Measurements from ENCODE around the gene COBL.

Gene COBL

DNA sequence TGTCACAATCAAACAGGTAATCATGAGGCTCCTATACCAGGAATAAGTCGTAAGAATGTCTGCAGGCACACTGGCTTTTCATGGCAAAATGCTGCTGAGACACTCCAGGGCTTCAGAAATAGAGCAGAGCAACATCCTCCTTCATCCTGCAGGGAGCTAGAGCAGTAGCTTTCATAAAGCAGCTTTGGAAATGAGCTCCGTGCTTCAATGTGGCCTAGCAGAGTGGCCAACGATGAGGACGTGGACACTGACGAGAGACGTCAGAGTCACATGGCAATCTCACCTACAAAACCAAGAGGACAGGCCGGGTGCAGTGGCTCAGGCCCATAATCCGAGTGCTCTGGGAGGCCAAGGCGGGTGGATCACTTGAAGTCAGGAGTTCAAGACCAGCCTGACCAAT, 9.8 kb downstream of the COBL start:
- FAIRE-seq = no peak

DNA sequence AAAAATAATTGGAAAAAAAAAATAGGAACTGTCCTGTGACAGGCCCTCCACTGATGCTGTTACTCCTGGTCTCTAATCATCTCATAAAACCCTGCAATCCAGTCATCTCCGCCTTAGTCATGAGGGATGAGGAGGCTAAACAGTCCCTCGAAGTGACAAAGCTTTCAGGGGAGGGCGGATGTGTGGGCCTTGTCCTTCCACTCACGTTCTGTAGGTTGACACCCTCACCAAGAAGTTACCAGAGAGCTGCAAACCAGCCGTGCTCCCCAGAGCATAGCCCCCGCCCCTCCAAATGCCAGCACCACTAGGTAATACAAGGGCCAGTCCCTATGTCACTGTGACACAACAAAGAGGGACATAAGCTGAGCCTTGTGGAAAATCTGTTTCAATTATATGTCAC, 11.9 kb downstream of the COBL start:
- no peak for FAIRE-seq

DNA sequence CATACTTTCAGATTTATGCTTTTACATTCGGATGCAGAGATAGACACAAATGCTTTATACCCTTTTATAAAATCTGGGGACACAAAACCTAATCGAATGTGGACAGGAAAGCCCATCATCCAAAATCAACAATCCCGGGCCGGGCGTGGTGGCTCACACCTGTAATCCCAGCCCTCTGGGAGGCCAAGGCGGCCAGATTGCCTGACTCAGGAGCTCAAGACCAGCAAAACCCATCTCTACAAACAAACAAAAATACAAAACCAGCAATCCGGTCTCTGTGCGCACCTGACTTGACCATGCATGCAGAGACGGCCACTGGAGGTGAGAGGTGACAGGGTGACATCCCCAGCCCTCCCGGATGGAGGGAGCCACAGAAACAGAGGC, 13.5 kb downstream of the COBL start:
- no peak for FAIRE-seq

- no peak for FAIRE-seq
Measured at GRCh38 chr7:51301806-51302205, 14.8 kb downstream of the COBL start.

- no peak for FAIRE-seq
Measured at GRCh38 chr7:51300762-51301674, 15.6 kb downstream of the COBL start.

GRCh38 chr7:51299391-51300133, 17.0 kb downstream of the COBL start:
- no peak for FAIRE-seq

- no peak for FAIRE-seq
Measured at GRCh38 chr7:51298912-51299311, 17.7 kb downstream of the COBL start.

DNA sequence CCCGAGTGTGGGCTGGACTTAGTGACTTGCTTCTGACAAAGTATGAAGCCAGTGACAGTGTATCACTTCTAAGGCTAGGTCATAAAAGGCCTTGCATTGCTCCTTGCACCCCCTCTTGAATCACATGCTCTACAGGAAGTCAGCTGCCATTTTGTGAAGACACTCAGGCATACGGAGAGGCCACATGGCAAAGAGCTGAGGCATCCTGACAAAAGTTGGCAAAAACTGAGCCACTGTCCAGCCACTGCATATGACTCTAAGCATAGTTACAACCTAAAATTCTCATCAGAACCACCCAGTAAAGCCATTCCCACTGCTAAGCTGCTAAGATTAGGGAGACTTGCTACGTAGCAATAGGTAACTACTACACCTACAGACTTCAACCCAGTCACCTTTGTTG, 18.6 kb downstream of the COBL start:
- no peak for FAIRE-seq

DNA sequence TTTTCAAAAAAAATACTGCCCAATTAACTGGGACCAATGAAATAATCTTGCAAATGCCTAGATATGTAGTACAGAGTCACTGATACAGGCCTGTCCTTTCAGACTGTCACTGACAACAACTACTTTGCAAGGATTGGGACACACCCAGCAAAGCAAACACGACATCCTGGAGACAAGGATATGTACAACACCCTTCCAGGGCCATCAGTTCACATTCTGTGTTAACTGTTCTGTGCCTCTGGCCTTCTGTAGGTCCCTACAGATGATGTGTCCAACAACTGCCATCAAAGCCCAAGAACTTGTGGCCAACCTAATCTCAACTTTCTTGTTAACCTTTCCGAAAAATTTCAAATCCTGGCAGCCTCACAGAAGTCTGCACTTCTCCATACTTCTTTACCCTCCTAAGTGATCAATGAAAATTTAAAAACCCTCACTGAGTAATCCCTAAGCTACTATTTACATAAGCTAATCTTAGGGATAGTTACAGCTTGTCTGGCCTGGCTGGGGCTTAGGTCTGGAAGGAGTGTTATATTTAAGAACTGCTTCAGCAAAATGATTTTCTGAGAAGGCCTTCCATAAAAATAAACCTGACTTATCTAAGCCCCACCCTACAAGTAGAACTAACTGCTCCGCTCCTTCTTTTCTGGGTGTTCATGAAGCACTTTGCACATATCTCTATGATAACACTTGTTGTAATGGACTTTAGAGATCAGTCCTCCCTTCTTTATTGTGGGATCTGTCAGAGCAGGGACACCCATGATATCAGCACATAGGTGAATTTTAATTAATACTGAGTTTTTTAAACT, 21.0 kb downstream of the COBL start:
- no peak for FAIRE-seq

GRCh38 chr7:51292596-51292995, 24.0 kb downstream of the COBL start:
- FAIRE-seq = no peak

DNA sequence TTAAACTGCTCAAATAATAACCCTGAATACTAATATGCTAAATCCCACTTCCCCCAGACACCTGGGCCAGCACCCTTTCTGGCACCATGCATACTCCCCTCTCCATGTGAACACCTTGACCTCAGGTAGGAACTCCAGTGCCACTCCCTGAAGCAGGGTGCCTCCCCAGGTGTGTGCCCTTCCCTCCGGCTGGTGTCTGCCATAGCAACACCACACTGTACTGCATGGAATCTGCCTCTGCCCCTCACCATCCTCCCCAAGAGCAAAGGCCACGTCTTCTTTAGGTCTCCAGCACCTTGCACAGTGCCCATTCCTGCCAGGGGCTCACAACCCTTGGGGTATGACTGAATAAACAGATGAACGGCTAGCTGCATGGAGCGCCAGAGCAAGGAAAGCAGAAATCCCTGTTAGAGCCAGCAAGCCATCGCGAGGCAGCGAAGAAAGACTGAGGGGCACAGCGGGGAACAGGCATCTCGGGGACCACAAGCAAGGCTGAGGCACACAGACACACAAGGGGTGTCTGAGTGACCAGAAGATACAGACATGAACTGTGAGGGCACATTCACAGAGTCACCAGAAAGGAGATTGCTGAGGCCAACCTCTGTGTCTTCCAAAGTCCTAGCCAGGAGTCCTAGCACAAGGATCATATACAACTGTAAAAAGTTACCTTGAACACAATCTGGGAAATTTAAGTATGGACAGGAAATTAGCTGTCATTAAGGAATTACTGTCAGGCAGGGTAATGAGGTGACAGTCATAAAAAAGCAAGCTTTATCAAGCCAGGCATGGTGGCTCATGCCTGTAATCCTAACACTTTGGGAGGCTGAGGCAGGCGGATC, 25.7 kb downstream of the COBL start:
- FAIRE-seq = no peak

- FAIRE-seq = no peak
Measured at GRCh38 chr7:51290304-51290637, 26.3 kb downstream of the COBL start.

DNA sequence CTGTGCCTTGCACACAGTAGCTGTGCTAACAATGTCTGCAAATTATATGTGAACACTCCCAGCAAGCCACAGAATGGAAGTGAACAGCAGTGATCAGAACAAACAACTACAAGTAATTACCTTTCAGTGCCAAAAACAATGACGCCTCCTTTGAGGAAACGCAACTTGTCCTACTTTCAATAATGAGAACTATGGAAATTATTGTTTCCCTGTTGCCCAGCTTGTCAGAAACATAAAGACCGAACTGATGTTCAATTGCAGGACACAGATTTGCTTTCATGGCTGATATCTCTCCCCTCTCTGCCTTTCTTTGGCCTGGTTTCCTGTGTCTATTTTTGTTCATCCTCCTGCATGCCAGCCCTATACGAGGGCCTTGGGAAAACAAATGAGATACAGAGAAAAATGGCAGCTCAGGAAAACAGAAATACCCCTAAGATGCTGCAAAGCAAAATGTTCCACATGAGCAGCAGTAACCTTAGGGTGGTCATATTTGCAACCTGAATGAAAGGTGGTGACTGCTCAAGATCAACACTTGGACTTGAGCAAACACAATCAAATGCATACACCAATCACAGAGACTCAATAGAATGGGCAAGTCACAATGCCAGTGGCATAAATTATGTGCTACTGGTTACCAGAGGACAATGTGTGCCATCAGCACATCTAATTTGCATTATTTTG, 26.8 kb downstream of the COBL start:
- no peak for FAIRE-seq

DNA sequence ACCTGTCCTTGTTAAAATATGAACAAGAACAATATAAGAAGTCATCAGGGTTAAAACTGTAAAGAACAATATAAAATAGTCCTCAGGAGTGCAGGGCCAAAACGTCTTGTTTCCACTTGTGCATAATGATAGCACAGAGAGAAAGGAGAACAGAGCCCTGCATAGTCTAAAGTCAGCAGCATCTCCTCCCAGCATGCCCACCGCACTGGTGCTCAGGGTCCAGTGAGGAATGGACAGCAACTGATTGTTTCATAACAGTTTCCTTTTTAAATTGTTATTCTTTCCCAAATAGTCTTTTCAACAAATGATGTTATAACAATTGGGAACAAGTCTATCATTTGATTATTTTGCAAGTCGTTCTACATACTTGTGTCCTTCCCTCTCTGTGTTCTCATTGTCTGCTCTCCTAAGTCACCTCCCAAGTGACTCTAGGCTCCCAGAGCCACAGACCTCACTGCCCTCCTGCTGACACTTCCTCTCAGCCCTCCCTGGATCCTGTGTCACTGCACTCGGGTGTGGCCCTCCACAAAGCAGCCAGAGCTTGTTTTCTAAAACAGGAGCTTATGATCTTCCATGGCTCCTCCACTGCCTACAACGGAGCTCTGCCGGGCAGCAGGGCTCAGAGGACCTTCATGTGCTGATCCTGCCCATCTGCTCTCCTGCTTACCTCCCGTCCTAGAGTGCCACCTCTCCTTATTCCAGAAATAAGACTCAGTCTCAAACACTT, 27.6 kb downstream of the COBL start:
- no peak for FAIRE-seq

GRCh38 chr7:51286401-51286800, 30.2 kb downstream of the COBL start:
- no peak for FAIRE-seq

- no peak for FAIRE-seq
Measured at GRCh38 chr7:51280156-51280555, 36.5 kb downstream of the COBL start.

DNA sequence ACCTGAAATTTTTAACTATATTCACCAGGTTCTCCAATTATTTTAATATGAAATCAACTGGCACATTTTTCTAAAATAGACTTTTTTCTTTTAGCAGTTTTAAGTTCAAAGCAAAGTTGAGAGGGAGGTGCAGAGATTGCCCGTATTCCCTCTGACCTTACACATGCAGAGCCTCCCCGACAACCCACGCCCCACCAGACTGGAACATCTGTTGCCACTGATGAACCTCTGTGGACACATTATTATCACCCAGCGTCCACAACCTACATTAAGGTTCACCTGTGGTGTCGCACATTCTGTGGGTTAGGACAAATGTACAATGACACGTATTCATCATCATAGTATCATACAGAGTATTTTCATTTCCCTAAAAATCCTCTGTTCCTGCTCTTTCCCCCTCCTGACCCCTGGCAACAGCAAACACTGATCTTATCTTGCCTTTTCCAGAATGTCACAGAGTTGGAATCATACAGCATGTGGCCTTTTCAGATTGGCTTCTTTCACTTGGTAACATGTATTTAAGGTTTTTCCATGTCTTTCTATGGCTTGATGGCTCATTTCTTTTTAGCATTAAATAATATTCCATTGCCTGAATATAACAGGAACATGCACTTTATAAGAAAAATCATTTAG, 37.1 kb downstream of the COBL start:
- FAIRE-seq = no peak

DNA sequence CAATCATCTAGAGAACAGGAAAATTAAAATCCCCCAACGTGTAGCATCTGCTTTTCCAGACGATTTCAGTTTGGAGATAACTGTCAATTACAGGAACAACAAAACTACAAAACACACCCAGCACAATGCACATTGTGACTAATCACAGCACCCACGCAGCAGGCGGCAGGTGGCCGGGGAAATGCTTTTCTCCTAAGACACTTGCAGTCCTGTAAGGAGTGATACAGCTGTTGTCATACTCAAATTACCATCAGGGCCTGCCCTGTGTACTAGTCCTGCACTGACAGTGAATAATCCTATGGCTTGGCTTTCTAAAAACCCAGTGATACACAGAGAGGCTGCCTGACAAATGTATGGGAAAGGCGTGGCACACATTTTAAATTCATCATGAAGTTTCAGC, 37.8 kb downstream of the COBL start:
- no peak for FAIRE-seq

- FAIRE-seq = no peak
Measured at GRCh38 chr7:51276967-51277366, 39.6 kb downstream of the COBL start.

DNA sequence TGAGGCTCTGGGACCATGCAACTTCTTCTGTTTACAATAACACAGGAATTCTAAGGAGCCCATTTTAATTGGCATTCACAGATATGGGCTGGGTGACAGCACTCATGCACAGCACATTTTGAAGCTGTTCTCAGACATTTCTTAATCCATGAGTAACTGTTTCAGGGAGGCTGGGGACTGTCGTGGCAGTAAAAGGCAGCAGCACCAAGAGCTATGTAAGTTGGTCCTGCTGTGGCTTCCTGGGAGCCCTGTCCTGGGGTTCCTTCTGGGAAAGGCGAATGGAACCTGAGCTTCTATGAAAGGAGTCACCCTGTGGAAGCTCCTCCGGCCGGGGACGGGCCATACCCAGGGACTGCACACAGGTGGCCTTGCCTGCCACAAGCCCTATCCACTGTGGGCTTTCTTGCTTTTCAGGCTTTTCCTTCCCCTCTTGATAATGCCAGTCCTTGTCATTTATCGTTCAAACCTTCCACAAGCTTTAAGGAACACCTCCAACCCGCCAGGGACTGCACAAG, 40.5 kb downstream of the COBL start:
- no peak for FAIRE-seq

Data from colon (tissue), 2 donors.